Heart right ventricle (tissue), 16 donors: Measurements from ENCODE around the gene HDAC5. TPM values are rescaled to one million over a fixed set of nuclear protein-coding genes. Genes with fewer than 3 reads are reported as not detected.
"Not testable (repeated sequence)": the region's sequence is repeated elsewhere in the genome, so short reads cannot be mapped to it uniquely, and the experiment has no call there.

Experiments
- ATAC-seq, 8 donors: fragments of 200-7000 bp; cut with Tn5 transposase; one replicate each; pipeline ENCODE4 v1.9.1; 2020; ENCODE audit warnings: mild to moderate bottlenecking in 8 of 8, moderate library complexity in 8 of 8, moderate number of reproducible peaks in 1 of 8
- DNase-seq, 2 donors: peaks; one replicate each; pipeline ENCODE4 v3.0.0-alpha.2; 2020
- H3K27ac ChIP-seq, 10 donors: fragments of 200-600 bp; sonication (generic) in 2 of 10; one replicate each; pipeline versions ENCODE4 v1.5.0 to v1.8.0; 2020 to 2022; ENCODE audit warnings: mild to moderate bottlenecking in 3 of 10
- H3K27me3 ChIP-seq, 7 donors: fragments of 200-600 bp; one replicate each; pipeline ENCODE4 v1.8.0; 2021 to 2022; ENCODE audit warnings: mild to moderate bottlenecking in 2 of 7
- H3K36me3 ChIP-seq, 9 donors: fragments of 200-600 bp; sonication (generic) in 1 of 9; one replicate each; pipeline versions ENCODE4 v1.5.0 to v1.8.0; 2020 to 2022; ENCODE audit warnings: mild to moderate bottlenecking in 2 of 9
- H3K4me1 ChIP-seq, 9 donors: fragments of 200-600 bp; sonication (generic) in 1 of 9; one replicate each; pipeline versions ENCODE4 v1.5.0 to v1.8.0; 2020 to 2022; ENCODE audit warnings: mild to moderate bottlenecking in 4 of 9
- H3K4me3 ChIP-seq, 10 donors: fragments of 200-600 bp; sonication (generic) in 2 of 10; one replicate each; pipeline versions ENCODE4 v1.5.0 to v1.8.0; 2020 to 2022; ENCODE audit warnings: mild to moderate bottlenecking in 7 of 10, moderate library complexity in 2 of 10
- H3K9me3 ChIP-seq, 11 donors: fragments of 200-600 bp in 10 of 11; sonication (generic) in 2 of 11; one replicate each; pipeline versions ENCODE4 v1.5.0 to v1.8.0; 2013 to 2022; ENCODE audit warnings: mild to moderate bottlenecking in 2 of 11, control low read depth in 1 of 11, moderate library complexity in 1 of 11
- CTCF ChIP-seq, 9 donors: fragments of 200-600 bp; sonication (generic) in 2 of 9; IDR thresholded peaks; one replicate each; pipeline versions ENCODE4 v1.5.0 to v1.8.0; 2021 to 2022; ENCODE audit warnings: antibody characterized with exemption in 9 of 9, mild to moderate bottlenecking in 5 of 9, moderate library complexity in 1 of 9
- WGBS, 2 donors: extraction: QIAGEN DNeasy Blood & Tissue Kit; methylation state at CpG; one replicate each; pipeline ENCODE4 v1.1.7; 2013; ENCODE audit warnings: inconsistent platforms in 1 of 2; 5-methylcytosine and 5-hydroxymethylcytosine counted together
- intact Hi-C, 10 donors: fragments of 100-400 bp; cut with DNase I; formaldehyde crosslinking; loops; one replicate each; pipeline versions ENCODE4 v1.11.1 to v1.14.2; 2022
- polyA plus RNA-seq, 2 donors: library from polyadenylated mRNA; stranded (reverse); fragments of 200-250 nt; gene quantifications; one replicate each; pipeline ENCODE4 v1.2.3, GENCODE V29; 2013
- total RNA-seq, 10 donors: library from RNA; stranded (reverse); fragmentation: NEBNext Ultra II Directional in 3 of 10; extraction: Animal tissue kit (Norgen Biotek cat#: 25700) in 3 of 10; gene quantifications; one replicate each; pipeline versions ENCODE4 v1.2.1 to v1.2.4, GENCODE V29; 2021 to 2023
- donor health status: Arrhythmogenic right ventricular cardiomyopathy.
- donor health status: ischemic (EF 13 %, LVEDD 7.1; RV severe dilation, severe dysfunction).
- donor health status: healthy with polysubstance abuse.
- donor health status: DM: no; HTN: yes; CAD: no.
- donor health status: DM: no; HTN: no; CAD: no.
- donor health status: ischemic (EF 25% LVEDD 6.9; RV normal size, moderate dysfunction).
- donor health status: ischemic (EF 25% LVEDD 5.7; RV mildly dilated, moderate dysfunction).
- donor health status: healthy.
- donor health status: DM: yes; HTN: yes; CAD: no.
- donor health status: Ischemic cardiomyopathy.
- donor health status: ischemic (EF 35%, LVEDD 5.7; RV mildly dilated, moderate dysfunction).
- donor health status: nonischemic (EF 11% LVEDD 7.7; RV severe dilation, severe dysfunction).
- donor health status: DM: yes; HTN: yes; CAD: no.
- donor health status: PGD.
- donor health status: ischemic (EF 29% LVEDD 5.4; RV normal size, mild dysfunction).
- donor health status: nonischemic (EF 23%, LVEDD 6.1; RV moderate dilation, normal function).

HDAC5 gene
- total and polyA plus RNA-seq, 12 donors = 55.2 to 85.4 (median 65.5) TPM

- Histone ChIP-seq H3K4me3 (no peak overlapping the region), H3K27me3 (no peaks in the 10 kb centered on the region), H3K27ac (no peak overlapping the region), H3K36me3 (peaks cover 0 to 4% (median 0%) of the 10 kb centered on the region in 9 donors), H3K9me3 (no peaks in the 10 kb centered on the region), H3K4me1 (no peaks in the 10 kb centered on the region)
- DNase-seq = no peak
- ATAC-seq = no peak
- TF ChIP-seq CTCF (IDR thresholded peaks at IDR 0.05) = no peak
- intact Hi-C loops = no loop called here
- WGBS, 2 donors = 83 to 86% methylated on average over 2 of the region's 2 CpGs
Observed at GRCh38 chr17:44155488-44155887, 32.0 kb upstream of the HDAC5 start.

GRCh38 chr17:44152875-44153274 lies 29.4 kb upstream of the HDAC5 start:
- peaks cover 0 to 4% (median 0%) of the 10 kb centered on the region in 9 donors for H3K36me3 ChIP-seq
- intact Hi-C loops = no loop called here
- TF ChIP-seq CTCF (IDR thresholded peaks at IDR 0.05) = no peak

GRCh38 chr17:44149750-44150329 lies 26.4 kb upstream of the HDAC5 start:
- TF ChIP-seq CTCF (IDR thresholded peaks at IDR 0.05) = no peak
- Histone ChIP-seq H3K27me3 (no peaks in the 10 kb centered on the region), H3K9me3 (no peaks in the 10 kb centered on the region), H3K4me1 (peaks cover 0 to 41% (median 14%) of the 10 kb centered on the region in 9 donors), H3K36me3 (peaks cover 0 to 4% (median 0%) of the 10 kb centered on the region in 9 donors), H3K27ac (no peak overlapping the region), H3K4me3 (no peak overlapping the region)
- DNase-seq = no peak
- no peak for ATAC-seq
- intact Hi-C loops = no loop called here
- 94 to 98% methylated on average over 4 of the region's 4 CpGs for WGBS, 2 donors

More at GRCh38 chr17:44152875-44153274, 29.4 kb upstream of the HDAC5 start:
- no peaks in the 10 kb centered on the region for H3K27me3 ChIP-seq
- 89 to 97% methylated on average over 4 of the region's 4 CpGs for WGBS, 2 donors
- H3K4me3 ChIP-seq = no peak overlapping the region
- no peak overlapping the region for H3K27ac ChIP-seq
- no peaks in the 10 kb centered on the region for H3K9me3 ChIP-seq
- ATAC-seq (no peak), DNase-seq (no peak)
- H3K4me1 ChIP-seq = peaks cover 0 to 12% (median 2%) of the 10 kb centered on the region in 9 donors

GRCh38 chr17:44149066-44149465 lies 25.6 kb upstream of the HDAC5 start:
- ATAC-seq, H3K9me3 ChIP-seq, H3K27ac ChIP-seq, H3K27me3 ChIP-seq, intact Hi-C loops, H3K4me3 ChIP-seq, H3K36me3 ChIP-seq, DNase-seq: not testable (repeated sequence)
- H3K4me1 ChIP-seq = peaks cover 0 to 45% (median 15%) of the 10 kb centered on the region in 9 donors
- WGBS, 2 donors = 96 to 97% methylated on average over 3 of the region's 3 CpGs

- peak; percentile 37 to 79 (median 56) for ATAC-seq
- Histone ChIP-seq H3K36me3 (peaks cover 0 to 4% (median 0%) of the 10 kb centered on the region in 9 donors), H3K4me1 (peaks cover 0 to 45% (median 15%) of the 10 kb centered on the region in 9 donors), H3K9me3 (no peaks in the 10 kb centered on the region), H3K27ac (peak overlapping the region in 9 of 10 donors; percentile 11 to 86 (median 74)), H3K4me3 (no peak overlapping the region), H3K27me3 (no peaks in the 10 kb centered on the region)
- TF ChIP-seq CTCF (IDR thresholded peaks at IDR 0.05) = no peak
- intact Hi-C loops = no loop called here
- DNase-seq = peak in 1 of 2 donors; percentile 25
- WGBS, 2 donors = 46 to 69% methylated on average over 4 of the region's 4 CpGs
Observed at GRCh38 chr17:44147812-44148211, 24.4 kb upstream of the HDAC5 start.
